ENCODE data around the gene GAS7.

DNA sequence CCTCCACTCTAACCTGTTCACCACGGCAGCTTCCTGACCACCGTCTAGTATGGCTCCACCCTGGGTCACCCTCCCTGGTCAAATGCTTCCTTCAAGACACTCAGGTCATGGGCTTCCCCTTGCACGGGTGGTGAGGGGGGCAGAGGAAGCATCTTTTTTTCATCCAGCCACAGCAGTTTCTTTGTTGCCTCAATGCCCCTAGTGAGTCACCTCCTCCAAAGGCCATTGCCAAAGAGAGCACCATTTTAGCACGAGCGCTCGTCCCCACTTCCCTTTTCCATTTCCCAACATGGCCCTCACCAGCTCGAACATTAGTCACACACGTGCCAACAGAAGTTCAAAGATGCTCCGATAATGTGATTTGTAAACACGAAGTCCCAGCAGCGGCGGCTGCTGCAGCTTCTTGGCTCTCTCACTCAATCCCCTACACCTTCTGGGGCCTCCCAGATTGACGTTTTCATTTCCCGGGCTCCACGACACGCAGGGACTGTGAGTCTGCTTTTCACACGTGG, 134.6 kb downstream of the GAS7 start:
- TF ChIP-seq, protein P1, sequence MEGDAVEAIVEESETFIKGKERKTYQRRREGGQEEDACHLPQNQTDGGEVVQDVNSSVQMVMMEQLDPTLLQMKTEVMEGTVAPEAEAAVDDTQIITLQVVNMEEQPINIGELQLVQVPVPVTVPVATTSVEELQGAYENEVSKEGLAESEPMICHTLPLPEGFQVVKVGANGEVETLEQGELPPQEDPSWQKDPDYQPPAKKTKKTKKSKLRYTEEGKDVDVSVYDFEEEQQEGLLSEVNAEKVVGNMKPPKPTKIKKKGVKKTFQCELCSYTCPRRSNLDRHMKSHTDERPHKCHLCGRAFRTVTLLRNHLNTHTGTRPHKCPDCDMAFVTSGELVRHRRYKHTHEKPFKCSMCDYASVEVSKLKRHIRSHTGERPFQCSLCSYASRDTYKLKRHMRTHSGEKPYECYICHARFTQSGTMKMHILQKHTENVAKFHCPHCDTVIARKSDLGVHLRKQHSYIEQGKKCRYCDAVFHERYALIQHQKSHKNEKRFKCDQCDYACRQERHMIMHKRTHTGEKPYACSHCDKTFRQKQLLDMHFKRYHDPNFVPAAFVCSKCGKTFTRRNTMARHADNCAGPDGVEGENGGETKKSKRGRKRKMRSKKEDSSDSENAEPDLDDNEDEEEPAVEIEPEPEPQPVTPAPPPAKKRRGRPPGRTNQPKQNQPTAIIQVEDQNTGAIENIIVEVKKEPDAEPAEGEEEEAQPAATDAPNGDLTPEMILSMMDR (IDR thresholded peaks at IDR 0.05) = no peak
- no peak for TF ChIP-seq POLR2A (IDR thresholded peaks at IDR 0.05)
